ENCODE data around the gene C3orf49.

DNA sequence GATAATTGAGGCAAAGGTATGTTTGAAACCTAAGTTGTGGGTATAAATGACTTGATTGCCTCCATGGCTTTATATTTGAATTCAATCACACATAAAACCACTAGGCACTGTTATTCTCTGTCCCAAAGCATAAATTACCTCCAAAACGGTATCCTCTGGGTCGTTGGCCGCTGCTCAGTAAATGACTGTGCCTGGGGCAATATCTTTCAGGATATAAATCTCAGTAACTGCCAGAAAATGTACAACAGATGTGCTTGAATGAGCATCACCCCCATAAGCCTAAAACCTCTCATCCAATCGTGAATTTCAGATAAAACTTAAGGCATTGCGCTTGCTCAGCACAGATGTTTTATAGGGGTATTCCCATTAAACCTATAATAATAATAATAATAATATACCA is 19.0 kb upstream of the C3orf49 start:
- no peak for TF ChIP-seq POLR2A (IDR thresholded peaks at IDR 0.05; ENCODE audit: extremely low read depth, insufficient read length)
- TF ChIP-seq, protein P1, sequence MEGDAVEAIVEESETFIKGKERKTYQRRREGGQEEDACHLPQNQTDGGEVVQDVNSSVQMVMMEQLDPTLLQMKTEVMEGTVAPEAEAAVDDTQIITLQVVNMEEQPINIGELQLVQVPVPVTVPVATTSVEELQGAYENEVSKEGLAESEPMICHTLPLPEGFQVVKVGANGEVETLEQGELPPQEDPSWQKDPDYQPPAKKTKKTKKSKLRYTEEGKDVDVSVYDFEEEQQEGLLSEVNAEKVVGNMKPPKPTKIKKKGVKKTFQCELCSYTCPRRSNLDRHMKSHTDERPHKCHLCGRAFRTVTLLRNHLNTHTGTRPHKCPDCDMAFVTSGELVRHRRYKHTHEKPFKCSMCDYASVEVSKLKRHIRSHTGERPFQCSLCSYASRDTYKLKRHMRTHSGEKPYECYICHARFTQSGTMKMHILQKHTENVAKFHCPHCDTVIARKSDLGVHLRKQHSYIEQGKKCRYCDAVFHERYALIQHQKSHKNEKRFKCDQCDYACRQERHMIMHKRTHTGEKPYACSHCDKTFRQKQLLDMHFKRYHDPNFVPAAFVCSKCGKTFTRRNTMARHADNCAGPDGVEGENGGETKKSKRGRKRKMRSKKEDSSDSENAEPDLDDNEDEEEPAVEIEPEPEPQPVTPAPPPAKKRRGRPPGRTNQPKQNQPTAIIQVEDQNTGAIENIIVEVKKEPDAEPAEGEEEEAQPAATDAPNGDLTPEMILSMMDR (IDR thresholded peaks at IDR 0.05; ENCODE audit: low read depth, low read length): no peak
- TF ChIP-seq, protein P2, sequence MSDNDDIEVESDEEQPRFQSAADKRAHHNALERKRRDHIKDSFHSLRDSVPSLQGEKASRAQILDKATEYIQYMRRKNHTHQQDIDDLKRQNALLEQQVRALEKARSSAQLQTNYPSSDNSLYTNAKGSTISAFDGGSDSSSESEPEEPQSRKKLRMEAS (IDR thresholded peaks at IDR 0.05; ENCODE audit: low read depth, low read length): no peak

Data from NB4 (cell line).